Endothelial cell of umbilical vein (primary cell): Measurements from ENCODE around the gene USP34.

Experiments
- CTCF ChIP-seq, 2 donors: IDR thresholded peaks; 1 replicate in 1 of 2; 2 replicates in 1 of 2; pipeline ENCODE4 v1.5.1; 2011; ENCODE audit warnings: low read length in 2 of 2, mild to moderate bottlenecking in 2 of 2, moderate library complexity in 2 of 2, control low read depth in 1 of 2, inconsistent platforms in 1 of 2, low read depth in 1 of 2; ENCODE audit not compliant: insufficient read depth in 1 of 2; ENCODE audit errors: extremely low read depth in 1 of 2
- EZH2 ChIP-seq: IDR thresholded peaks from 2 replicates; pipeline ENCODE4 v1.6.1; 2012; ENCODE audit warnings: borderline replicate concordance, low read depth, mild to moderate bottlenecking, moderate library complexity, low read length, inconsistent platforms; ENCODE audit not compliant: severe bottlenecking
- GATA2 ChIP-seq: IDR thresholded peaks from 2 replicates; pipeline ENCODE4 v1.7.0; 2011; ENCODE audit warnings: low read depth, mild to moderate bottlenecking, moderate library complexity, mixed read lengths, low read length; ENCODE audit not compliant: insufficient read length, insufficient read depth
- JUN ChIP-seq: IDR thresholded peaks from 2 replicates; pipeline ENCODE4 v1.6.1; 2011; ENCODE audit warnings: borderline replicate concordance, low read depth; ENCODE audit not compliant: insufficient read length, insufficient read depth
- POLR2A ChIP-seq: IDR thresholded peaks from 2 replicates; pipeline ENCODE4 v1.6.1; 2012; ENCODE audit warnings: low read depth, mild to moderate bottlenecking, control low read depth, low read length
- POLR2AphosphoS5 ChIP-seq: IDR thresholded peaks from 2 replicates; pipeline ENCODE4 v1.6.1; 2012; ENCODE audit warnings: low read depth, mild to moderate bottlenecking, control low read depth, low read length, moderate library complexity; ENCODE audit not compliant: insufficient read depth
- TF ChIP-seq, protein P1 (sequence below): IDR thresholded peaks from 2 replicates; pipeline ENCODE4 v1.6.1; 2011; ENCODE audit not compliant: insufficient read depth, insufficient read length

DNA sequence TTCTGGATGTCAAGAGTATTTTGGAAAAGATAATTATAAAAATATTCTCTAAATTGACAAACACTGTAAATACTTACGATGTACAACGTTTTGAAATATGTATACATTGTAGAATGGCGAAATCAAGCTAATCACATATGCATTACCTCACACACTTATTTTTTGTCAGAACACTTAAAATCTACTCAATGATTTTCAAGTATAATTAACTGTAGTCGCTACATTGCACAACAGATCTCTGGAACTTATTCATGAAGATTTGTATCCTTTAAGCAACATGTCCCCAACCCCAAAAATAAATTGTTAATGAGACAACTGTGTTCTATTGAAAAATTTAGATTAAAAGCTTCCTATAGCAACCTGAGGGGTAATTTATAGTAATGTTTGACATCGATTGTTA is 249.1 kb downstream of the USP34 start:
- no peak for TF ChIP-seq CTCF (IDR thresholded peaks at IDR 0.05; ENCODE audit: extremely low read depth in 1 of 2, insufficient read depth in 1 of 2, low read depth in 1 of 2, low read length in 2 of 2)
- no peak for TF ChIP-seq POLR2A
- no peak for TF ChIP-seq GATA2
- no peak for TF ChIP-seq EZH2
- TF ChIP-seq POLR2AphosphoS5: no peak
- TF ChIP-seq, protein P1, sequence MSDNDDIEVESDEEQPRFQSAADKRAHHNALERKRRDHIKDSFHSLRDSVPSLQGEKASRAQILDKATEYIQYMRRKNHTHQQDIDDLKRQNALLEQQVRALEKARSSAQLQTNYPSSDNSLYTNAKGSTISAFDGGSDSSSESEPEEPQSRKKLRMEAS: no peak
- no peak for TF ChIP-seq JUN
